Measurements from ENCODE around the gene PLAC1.

DNA sequence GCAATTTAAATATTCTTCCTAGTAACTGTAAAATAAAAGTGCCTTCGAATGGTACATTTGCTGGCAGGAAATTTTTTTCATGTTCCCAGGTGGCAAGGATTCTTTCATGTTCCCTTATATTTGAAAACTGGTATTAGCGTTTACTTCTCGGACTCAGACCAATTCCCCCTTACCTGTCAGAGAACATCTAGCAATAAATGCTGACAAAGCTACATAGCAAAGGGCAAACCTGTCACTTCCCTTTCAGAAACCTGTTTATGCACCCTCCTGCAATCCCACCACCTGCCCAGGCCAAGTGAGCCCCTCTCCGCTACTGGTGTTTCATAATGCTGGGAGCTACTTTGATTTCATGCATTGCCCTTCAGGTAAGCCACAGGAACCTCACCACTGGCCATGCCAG, 100.1 kb downstream of the PLAC1 start:
- TF ChIP-seq, protein P1, sequence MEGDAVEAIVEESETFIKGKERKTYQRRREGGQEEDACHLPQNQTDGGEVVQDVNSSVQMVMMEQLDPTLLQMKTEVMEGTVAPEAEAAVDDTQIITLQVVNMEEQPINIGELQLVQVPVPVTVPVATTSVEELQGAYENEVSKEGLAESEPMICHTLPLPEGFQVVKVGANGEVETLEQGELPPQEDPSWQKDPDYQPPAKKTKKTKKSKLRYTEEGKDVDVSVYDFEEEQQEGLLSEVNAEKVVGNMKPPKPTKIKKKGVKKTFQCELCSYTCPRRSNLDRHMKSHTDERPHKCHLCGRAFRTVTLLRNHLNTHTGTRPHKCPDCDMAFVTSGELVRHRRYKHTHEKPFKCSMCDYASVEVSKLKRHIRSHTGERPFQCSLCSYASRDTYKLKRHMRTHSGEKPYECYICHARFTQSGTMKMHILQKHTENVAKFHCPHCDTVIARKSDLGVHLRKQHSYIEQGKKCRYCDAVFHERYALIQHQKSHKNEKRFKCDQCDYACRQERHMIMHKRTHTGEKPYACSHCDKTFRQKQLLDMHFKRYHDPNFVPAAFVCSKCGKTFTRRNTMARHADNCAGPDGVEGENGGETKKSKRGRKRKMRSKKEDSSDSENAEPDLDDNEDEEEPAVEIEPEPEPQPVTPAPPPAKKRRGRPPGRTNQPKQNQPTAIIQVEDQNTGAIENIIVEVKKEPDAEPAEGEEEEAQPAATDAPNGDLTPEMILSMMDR (IDR thresholded peaks at IDR 0.05; ENCODE audit: low read length) = no peak
- TF ChIP-seq EZH2 (IDR thresholded peaks at IDR 0.05; ENCODE audit: borderline replicate concordance, low read length) = no peak
